ENCODE measurements around the gene EPHB3. TPM values are rescaled to one million over a fixed set of nuclear protein-coding genes. Genes with fewer than 3 reads are reported as not detected.

Gene EPHB3
- total RNA-seq, 4 donors from 2014 or later, result 6.0 to 59.4 (median 17.2) TPM

DNA sequence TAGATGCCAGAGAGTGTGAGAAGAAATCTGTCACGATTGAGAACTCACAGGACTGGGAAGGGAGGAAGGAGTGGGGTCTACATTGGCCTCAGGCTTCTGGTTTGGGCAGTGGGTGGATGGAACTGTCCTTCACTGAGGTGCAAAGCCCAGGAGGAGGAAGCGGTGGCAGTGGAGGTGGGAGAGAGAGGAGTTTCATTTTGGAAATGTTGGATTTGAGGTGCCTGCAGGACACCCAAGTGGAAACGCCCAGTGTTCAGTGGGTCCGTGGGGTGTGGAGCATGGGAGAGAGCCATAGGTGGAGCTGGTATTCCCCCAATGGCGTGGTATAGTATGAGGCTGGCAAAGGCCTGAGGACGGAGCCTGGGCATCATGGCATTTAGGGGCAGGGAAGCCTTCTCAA, 9.3 kb upstream of the EPHB3 start:
- no peak for TF ChIP-seq CTCF (IDR thresholded peaks at IDR 0.05)
- TF ChIP-seq POLR2A (IDR thresholded peaks at IDR 0.05), result no peak
- H3K4me1 ChIP-seq, result peaks cover 0 to 6% (median 0%) of the 10 kb centered on the region in 4 donors
- H3K36me3 ChIP-seq, result no peaks in the 10 kb centered on the region
- no peaks in the 10 kb centered on the region for H3K9me3 ChIP-seq
- DNase-seq, result no peak
- no peak overlapping the region for H3K4me3 ChIP-seq
- H3K27me3 ChIP-seq, result no peaks in the 10 kb centered on the region
- no peak overlapping the region for H3K27ac ChIP-seq

DNA sequence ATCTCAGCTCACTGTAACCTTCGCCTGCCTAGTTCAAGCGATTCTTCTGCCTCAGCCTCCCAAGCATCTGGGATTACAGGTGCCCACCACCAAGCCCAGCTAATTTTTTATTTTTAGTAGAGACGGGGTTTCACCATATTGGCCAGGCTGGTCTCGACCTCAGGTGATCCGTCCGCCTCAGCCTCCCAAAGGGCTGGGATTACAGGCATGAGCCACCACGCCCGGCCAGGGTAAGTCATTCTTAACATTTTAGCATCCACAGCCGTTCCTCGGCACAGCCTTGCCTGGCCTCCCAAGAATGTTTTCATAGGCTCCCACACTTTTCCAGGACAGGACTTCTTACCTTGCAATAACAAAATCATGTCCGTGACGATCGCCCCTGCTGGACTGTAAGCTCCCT, 8.7 kb upstream of the EPHB3 start:
- H3K27ac ChIP-seq, result no peak overlapping the region
- H3K27me3 ChIP-seq, result no peaks in the 10 kb centered on the region
- H3K4me1 ChIP-seq, result peaks cover 0 to 6% (median 0%) of the 10 kb centered on the region in 4 donors
- no peak overlapping the region for H3K4me3 ChIP-seq
- no peaks in the 10 kb centered on the region for H3K9me3 ChIP-seq
- TF ChIP-seq CTCF (IDR thresholded peaks at IDR 0.05) (no peak), POLR2A (IDR thresholded peaks at IDR 0.05) (no peak)
- H3K36me3 ChIP-seq, result no peaks in the 10 kb centered on the region
- DNase-seq, result peak in 1 of 3 donors; percentile 10

GRCh38 chr3:184553385-184553784, 8.2 kb upstream of the EPHB3 start:
- Histone ChIP-seq H3K36me3 (no peaks in the 10 kb centered on the region), H3K27ac (no peak overlapping the region), H3K4me1 (peaks cover 0 to 6% (median 0%) of the 10 kb centered on the region in 4 donors), H3K4me3 (no peak overlapping the region), H3K27me3 (no peaks in the 10 kb centered on the region), H3K9me3 (no peaks in the 10 kb centered on the region)
- no peak for DNase-seq
- TF ChIP-seq CTCF (IDR thresholded peaks at IDR 0.05) (no peak), POLR2A (IDR thresholded peaks at IDR 0.05) (no peak)

DNA sequence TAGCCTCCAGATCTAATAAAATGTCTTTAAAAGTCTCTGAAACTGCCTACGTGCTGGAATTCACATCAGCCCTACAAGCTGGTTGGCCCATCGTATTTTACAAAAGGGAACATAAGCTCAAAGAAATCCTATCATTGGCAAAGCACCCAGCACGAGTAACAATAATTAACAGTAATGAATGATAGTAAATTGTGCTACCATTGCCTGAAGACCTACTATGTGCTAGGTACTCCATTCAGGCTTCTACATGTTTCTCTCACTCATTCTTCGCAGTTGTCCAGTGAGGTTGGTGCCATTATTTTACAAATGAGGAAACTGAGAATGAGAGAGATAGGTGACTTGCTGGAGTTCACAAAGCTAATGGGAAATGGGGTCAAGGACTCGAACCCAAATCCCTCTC, 7.1 kb upstream of the EPHB3 start:
- Histone ChIP-seq H3K27ac (no peak overlapping the region), H3K4me1 (peaks cover 0 to 6% (median 0%) of the 10 kb centered on the region in 4 donors), H3K27me3 (no peaks in the 10 kb centered on the region), H3K9me3 (no peaks in the 10 kb centered on the region), H3K4me3 (no peak overlapping the region), H3K36me3 (no peaks in the 10 kb centered on the region)
- no peak for DNase-seq
- no peak for TF ChIP-seq POLR2A (IDR thresholded peaks at IDR 0.05)
- no peak for TF ChIP-seq CTCF (IDR thresholded peaks at IDR 0.05)

GRCh38 chr3:184556582-184557347, 4.8 kb upstream of the EPHB3 start:
- no peak for TF ChIP-seq CTCF (IDR thresholded peaks at IDR 0.05)
- TF ChIP-seq POLR2A (IDR thresholded peaks at IDR 0.05), result no peak
- H3K4me3 ChIP-seq, result no peak overlapping the region
- no peak overlapping the region for H3K27ac ChIP-seq
- H3K36me3 ChIP-seq, result no peaks in the 10 kb centered on the region
- peak in 1 of 3 donors; percentile 42 for DNase-seq
- H3K27me3 ChIP-seq, result no peaks in the 10 kb centered on the region
- no peaks in the 10 kb centered on the region for H3K9me3 ChIP-seq
- H3K4me1 ChIP-seq, result peaks cover 0 to 15% (median 10%) of the 10 kb centered on the region in 4 donors
